ENCODE results near the gene TARBP2. TPM values are rescaled to one million over a fixed set of nuclear protein-coding genes. Genes with fewer than 3 reads are reported as not detected.

TARBP2 gene
- total and polyA plus RNA-seq, 9 donors = 9.8 to 25.6 (median 20.6) TPM

DNA sequence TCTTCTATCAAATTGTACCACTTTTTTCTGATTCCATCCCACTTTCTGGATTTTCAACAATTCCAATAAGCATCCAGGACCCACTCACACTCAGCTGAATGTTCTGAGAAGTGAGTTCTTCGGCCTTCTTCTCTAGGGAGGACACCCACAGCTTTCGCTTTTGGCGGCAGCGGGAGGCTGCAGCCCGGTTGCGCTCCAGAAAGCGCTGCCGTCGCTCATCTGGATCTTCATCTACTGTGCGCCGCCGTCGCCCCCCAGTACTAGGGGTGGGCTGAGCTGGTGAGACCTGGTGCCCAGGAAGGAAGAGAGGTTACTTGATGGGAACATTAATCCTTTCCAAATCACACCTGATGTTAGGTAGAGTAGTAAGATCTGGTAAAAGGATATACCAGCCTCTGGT lies 23.4 kb downstream of the TARBP2 start:
- TF ChIP-seq, protein P1, sequence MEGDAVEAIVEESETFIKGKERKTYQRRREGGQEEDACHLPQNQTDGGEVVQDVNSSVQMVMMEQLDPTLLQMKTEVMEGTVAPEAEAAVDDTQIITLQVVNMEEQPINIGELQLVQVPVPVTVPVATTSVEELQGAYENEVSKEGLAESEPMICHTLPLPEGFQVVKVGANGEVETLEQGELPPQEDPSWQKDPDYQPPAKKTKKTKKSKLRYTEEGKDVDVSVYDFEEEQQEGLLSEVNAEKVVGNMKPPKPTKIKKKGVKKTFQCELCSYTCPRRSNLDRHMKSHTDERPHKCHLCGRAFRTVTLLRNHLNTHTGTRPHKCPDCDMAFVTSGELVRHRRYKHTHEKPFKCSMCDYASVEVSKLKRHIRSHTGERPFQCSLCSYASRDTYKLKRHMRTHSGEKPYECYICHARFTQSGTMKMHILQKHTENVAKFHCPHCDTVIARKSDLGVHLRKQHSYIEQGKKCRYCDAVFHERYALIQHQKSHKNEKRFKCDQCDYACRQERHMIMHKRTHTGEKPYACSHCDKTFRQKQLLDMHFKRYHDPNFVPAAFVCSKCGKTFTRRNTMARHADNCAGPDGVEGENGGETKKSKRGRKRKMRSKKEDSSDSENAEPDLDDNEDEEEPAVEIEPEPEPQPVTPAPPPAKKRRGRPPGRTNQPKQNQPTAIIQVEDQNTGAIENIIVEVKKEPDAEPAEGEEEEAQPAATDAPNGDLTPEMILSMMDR (IDR thresholded peaks at IDR 0.05) = no peak
- TF ChIP-seq EP300 (IDR thresholded peaks at IDR 0.05) (no peak), POLR2A (IDR thresholded peaks at IDR 0.05) (no peak)
- Histone ChIP-seq H3K36me3 (no peaks in the 10 kb centered on the region), H3K9me3 (no peaks in the 10 kb centered on the region), H3K4me1 (ENCODE audit: insufficient read depth) (no peaks in the 10 kb centered on the region), H3K27me3 (no peaks in the 10 kb centered on the region), H3K4me3 (no peak overlapping the region), H3K27ac (no peak overlapping the region)
- DNase-seq = no peak
- intact Hi-C loops (cut with DNase I) = no loop called here
- 91 to 97% (median 96%) methylated on average over 13 of the region's 13 CpGs for WGBS, 3 donors

GRCh38 chr12:53530061-53530460 lies 29.0 kb downstream of the TARBP2 start:
- Histone ChIP-seq H3K36me3 (no peaks in the 10 kb centered on the region), H3K27me3 (no peaks in the 10 kb centered on the region), H3K9me3 (no peaks in the 10 kb centered on the region), H3K27ac (no peak overlapping the region), H3K4me1 (ENCODE audit: insufficient read depth) (no peaks in the 10 kb centered on the region), H3K4me3 (no peak overlapping the region)
- intact Hi-C loops (cut with DNase I) = no loop called here
- TF ChIP-seq EP300 (IDR thresholded peaks at IDR 0.05) = no peak
- TF ChIP-seq, protein P1 (IDR thresholded peaks at IDR 0.05) = no peak
- TF ChIP-seq POLR2A (IDR thresholded peaks at IDR 0.05) = no peak
- no peak for DNase-seq
- WGBS, 3 donors = 91 to 98% (median 96%) methylated on average over 2 of the region's 2 CpGs

- WGBS, 3 donors = 87 to 94% (median 87%) methylated on average over 4 of the region's 4 CpGs
- Histone ChIP-seq H3K36me3 (no peaks in the 10 kb centered on the region), H3K9me3 (no peaks in the 10 kb centered on the region), H3K4me3 (no peak overlapping the region), H3K27ac (no peak overlapping the region), H3K27me3 (no peaks in the 10 kb centered on the region), H3K4me1 (ENCODE audit: insufficient read depth) (no peaks in the 10 kb centered on the region)
- DNase-seq = no peak
- intact Hi-C loops (cut with DNase I) = no loop called here
- TF ChIP-seq POLR2A (IDR thresholded peaks at IDR 0.05) = no peak
- no peak for TF ChIP-seq EP300 (IDR thresholded peaks at IDR 0.05)
- TF ChIP-seq, protein P1 (IDR thresholded peaks at IDR 0.05) = no peak
Measured at GRCh38 chr12:53530920-53531319, 29.8 kb downstream of the TARBP2 start.

- Histone ChIP-seq H3K4me3 (no peak overlapping the region), H3K9me3 (no peaks in the 10 kb centered on the region), H3K4me1 (ENCODE audit: insufficient read depth) (no peaks in the 10 kb centered on the region), H3K36me3 (no peaks in the 10 kb centered on the region), H3K27me3 (no peaks in the 10 kb centered on the region), H3K27ac (no peak overlapping the region)
- 41 to 50% (median 49%) methylated on average over 3 of the region's 3 CpGs for WGBS, 3 donors
- intact Hi-C loops (cut with DNase I) = no loop called here
- no peak for TF ChIP-seq POLR2A (IDR thresholded peaks at IDR 0.05)
- TF ChIP-seq, protein P1 (IDR thresholded peaks at IDR 0.05) = no peak
- no peak for TF ChIP-seq EP300 (IDR thresholded peaks at IDR 0.05)
- DNase-seq = no peak
Measured at GRCh38 chr12:53532021-53532420, 30.9 kb downstream of the TARBP2 start.
